Fibroblast of lung (primary cell): ENCODE data around the gene ZCCHC14.

Source experiments
- EZH2 ChIP-seq: IDR thresholded peaks from 2 replicates; pipeline ENCODE4 v1.5.1; 2012; ENCODE audit warnings: low read length, control low read depth, mild to moderate bottlenecking; ENCODE audit errors: missing control alignments
- TF ChIP-seq, protein P1 (sequence below), 2 donors: IDR thresholded peaks in 1 of 2; conservative IDR thresholded peaks in 1 of 2; 1 replicate in 1 of 2; 2 replicates in 1 of 2; pipeline ENCODE4 v1.5.1; 2011 to 2012; ENCODE audit warnings: low read length in 2 of 2, control low read depth in 1 of 2, inconsistent platforms in 1 of 2, low read depth in 1 of 2, mild to moderate bottlenecking in 1 of 2

DNA sequence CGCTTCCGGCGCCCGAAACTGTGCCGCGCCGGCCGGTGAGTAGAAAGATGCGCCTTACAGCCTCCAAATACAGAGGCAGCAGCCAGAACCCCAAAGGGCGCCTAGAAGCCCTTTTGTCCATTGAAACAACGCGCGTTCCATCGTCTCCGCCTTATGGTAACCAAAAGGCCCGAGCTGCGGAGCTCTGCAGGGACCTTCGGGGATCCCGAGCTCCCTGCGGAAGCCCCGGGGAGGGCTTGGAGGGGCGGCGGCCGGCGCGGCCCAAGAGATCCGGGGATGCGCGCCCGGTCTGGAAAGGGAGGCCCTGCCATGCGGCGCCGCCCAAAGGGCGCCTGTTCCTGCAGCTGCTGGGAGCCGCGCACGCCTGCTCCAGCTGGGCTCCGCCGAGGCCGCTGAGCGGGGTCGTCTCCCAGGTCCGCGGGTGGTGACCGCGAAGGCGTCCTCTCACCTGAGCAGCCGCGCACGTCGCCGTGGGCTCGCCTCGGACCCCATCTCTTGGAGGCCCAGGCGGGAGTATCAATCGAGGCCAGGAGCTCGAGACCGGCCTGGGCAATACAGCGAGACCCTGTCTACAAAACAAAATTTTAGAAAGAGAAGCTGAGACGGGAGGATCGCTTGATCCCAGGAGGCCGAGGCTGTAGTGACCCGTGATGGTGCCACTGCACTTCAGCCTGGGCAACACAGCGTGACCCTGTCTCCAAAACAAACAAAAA lies 108.5 kb downstream of the ZCCHC14 start:
- TF ChIP-seq, protein P1, sequence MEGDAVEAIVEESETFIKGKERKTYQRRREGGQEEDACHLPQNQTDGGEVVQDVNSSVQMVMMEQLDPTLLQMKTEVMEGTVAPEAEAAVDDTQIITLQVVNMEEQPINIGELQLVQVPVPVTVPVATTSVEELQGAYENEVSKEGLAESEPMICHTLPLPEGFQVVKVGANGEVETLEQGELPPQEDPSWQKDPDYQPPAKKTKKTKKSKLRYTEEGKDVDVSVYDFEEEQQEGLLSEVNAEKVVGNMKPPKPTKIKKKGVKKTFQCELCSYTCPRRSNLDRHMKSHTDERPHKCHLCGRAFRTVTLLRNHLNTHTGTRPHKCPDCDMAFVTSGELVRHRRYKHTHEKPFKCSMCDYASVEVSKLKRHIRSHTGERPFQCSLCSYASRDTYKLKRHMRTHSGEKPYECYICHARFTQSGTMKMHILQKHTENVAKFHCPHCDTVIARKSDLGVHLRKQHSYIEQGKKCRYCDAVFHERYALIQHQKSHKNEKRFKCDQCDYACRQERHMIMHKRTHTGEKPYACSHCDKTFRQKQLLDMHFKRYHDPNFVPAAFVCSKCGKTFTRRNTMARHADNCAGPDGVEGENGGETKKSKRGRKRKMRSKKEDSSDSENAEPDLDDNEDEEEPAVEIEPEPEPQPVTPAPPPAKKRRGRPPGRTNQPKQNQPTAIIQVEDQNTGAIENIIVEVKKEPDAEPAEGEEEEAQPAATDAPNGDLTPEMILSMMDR (conservative IDR thresholded peaks at IDR 0.05 in 1 of 2, IDR thresholded peaks at IDR 0.05 in 1 of 2; ENCODE audit: low read depth in 1 of 2, low read length in 2 of 2) = no peak
- TF ChIP-seq EZH2 = no peak
